BE2C (cell line): ENCODE data around the gene EHD2.
A peak's percentile ranks its signal among the peaks of the same experiment; 100 is the strongest.
"Not testable (repeated sequence)": the region's sequence is repeated elsewhere in the genome, so short reads cannot be mapped to it uniquely, and the experiment has no call there.

Experiments
- DNase-seq: peaks from one replicate; pipeline ENCODE4 v3.0.0-alpha.2; 2020
- H3K27me3 ChIP-seq: fragments of 250-450 bp; sonication (Bioruptor Pico); 2 replicates; pipeline ENCODE4 v1.5.1; 2020; ENCODE audit warnings: mild to moderate bottlenecking
- H3K36me3 ChIP-seq: fragments of 250-450 bp; sonication (Bioruptor Pico); 2 replicates; pipeline ENCODE4 v1.5.1; 2020; ENCODE audit warnings: mild to moderate bottlenecking
- H3K4me1 ChIP-seq: fragments of 250-450 bp; sonication (Bioruptor Pico); 2 replicates; pipeline ENCODE4 v1.5.1; 2020
- H3K4me3 ChIP-seq: 2 replicates; pipeline ENCODE4 v1.5.1; 2011; ENCODE audit warnings: low read depth, low read length
- H3K9me3 ChIP-seq: fragments of 250-450 bp; sonication (Bioruptor Pico); 2 replicates; pipeline ENCODE4 v1.5.1; 2020
- CTCF ChIP-seq: IDR thresholded peaks from 2 replicates; pipeline ENCODE4 v1.5.1; 2012; ENCODE audit warnings: mild to moderate bottlenecking, low read depth, low read length

Gene EHD2

DNA sequence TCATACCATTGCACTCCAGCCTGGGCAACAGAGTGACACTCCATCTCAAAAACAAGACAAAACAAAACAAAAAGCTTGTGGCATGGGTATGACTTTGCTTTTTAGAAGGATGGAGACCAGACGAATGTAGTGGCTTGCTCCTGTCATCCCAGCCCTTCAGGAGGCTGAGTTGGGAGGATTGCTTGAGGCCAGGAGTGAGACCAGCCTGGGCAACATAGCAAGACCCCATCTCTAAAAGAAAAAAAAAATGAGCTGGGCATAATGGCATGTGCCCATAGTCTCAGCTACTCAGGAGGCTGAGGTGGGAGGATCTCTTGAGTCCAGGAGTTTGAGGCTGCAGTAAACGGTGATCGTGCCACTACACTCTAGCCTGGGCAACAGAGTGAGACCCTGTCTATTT is 48.9 kb downstream of the EHD2 start:
- no peak for DNase-seq
- Histone ChIP-seq H3K4me3 (no peak overlapping the region), H3K9me3 (no peaks in the 10 kb centered on the region), H3K4me1 (no peaks in the 10 kb centered on the region), H3K27me3 (no peaks in the 10 kb centered on the region), H3K36me3 (peaks cover 19% of the 10 kb centered on the region)
- TF ChIP-seq CTCF = no peak

DNA sequence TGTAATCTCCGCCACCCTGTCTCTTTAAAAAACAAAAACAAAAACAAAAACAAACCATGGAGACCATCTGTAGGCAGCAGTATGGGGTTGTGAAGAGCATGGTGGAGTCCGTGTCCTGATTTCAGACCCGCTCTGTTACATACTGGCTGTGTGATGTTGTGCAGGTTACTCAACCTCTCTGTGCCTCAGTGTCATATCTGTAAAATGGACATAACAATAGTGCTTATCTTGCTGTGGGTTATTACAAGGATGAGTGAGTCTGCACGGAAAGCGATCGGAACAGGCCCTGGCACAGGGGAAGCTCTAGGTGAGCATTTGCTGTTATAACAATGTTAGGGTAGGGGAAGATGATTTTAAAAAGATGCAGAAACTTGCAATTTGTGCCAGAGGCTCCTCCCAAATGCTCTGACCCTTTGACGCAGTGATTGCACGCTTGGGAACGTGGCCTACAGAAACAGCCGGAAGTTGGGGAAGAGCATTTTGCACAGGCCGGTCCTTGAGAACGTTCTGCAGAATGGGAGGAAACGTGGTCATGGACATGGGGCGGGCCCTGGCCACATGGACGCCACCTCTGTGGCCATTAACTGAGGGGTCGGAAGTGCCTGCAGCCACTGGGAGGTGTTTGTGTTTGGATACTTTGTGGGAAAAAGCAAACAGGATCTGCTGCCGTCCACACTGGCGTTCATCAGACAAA is 49.5 kb downstream of the EHD2 start:
- Histone ChIP-seq H3K9me3 (no peaks in the 10 kb centered on the region), H3K36me3 (peaks cover 13% of the 10 kb centered on the region), H3K27me3 (no peaks in the 10 kb centered on the region), H3K4me1 (no peaks in the 10 kb centered on the region), H3K4me3 (no peak overlapping the region)
- no peak for TF ChIP-seq CTCF
- DNase-seq = no peak

DNA sequence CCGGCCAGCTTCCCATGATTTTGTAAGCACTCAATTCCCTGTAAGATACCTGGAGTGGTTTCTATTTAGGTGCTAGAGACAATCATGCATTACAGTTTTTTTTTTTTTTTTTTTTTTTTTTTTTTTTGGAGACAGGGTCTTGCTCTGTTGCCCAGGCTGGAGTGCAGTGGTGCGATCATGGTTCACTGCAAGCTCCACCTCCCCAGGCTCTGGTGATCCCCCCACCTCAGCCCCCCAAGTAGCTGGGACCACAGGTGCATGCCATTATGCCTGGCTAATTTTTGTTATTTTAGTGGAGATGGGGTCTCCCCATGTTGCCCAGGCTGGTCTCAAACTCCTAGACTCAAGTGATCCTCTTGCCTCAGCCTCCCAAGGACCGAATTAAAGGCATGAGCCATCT is 51.5 kb downstream of the EHD2 start:
- not testable (repeated sequence) for H3K4me3 ChIP-seq, H3K9me3 ChIP-seq, H3K4me1 ChIP-seq, H3K27me3 ChIP-seq, H3K36me3 ChIP-seq, DNase-seq

DNA sequence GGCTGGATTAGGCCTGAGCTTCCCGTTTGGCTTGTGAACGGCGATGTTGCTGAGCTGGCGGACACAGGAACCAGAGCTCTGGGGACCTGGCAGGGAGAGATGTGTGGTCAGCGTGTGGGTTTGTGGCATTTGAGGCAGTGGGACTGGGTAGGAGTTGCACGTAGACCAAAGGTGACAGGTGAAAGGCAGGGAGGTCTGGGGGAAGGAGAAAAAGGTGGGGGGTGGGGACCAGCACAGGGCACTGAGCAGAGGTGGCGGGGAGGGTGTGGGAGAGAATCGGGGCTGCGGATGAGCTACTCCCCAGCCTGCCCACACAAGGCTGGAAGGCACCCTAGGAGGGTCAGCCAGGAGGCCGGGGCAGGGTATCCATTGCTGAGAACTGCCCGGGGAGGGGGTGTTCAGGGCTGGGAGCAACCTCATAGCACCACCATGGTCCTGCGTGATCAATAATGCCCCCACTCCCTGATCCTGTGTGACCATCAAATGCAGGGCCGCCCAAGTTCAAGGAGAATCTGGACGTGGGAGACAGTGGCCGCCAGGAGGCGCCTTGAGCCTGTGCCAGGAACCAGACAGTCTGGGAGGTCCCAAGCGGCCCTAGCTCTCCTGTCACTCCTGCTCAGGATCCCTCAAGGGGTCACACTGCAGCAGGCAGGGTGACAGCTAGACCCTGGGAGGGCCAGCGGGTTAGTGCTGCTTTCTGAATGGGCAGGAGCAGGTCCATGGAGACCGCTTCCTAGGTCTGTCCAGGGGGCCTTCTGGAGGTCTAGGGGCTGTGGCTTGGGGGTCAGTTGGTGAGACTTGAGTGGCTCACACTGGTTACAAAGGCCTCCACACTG is 52.5 kb downstream of the EHD2 start:
- H3K4me1 ChIP-seq = no peaks in the 10 kb centered on the region
- DNase-seq = peak; percentile 88
- no peaks in the 10 kb centered on the region for H3K36me3 ChIP-seq
- H3K4me3 ChIP-seq = no peak overlapping the region
- H3K27me3 ChIP-seq = no peaks in the 10 kb centered on the region
- TF ChIP-seq CTCF = peak; percentile 93
- no peaks in the 10 kb centered on the region for H3K9me3 ChIP-seq

DNA sequence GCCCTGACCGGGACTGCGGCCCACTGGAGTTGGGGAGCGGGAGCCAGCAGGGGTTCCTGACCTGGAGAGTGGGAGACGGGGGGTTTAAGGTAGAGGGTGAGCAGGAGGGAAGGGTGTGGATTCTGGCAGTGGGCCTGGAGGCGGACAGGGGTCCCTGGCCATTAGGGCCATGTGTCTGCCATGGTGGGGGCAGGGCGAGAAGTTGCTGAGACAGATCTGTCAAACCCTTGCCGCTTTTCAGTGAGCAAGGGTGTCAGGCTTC is 53.1 kb downstream of the EHD2 start:
- H3K36me3 ChIP-seq = no peaks in the 10 kb centered on the region
- no peak for TF ChIP-seq CTCF
- DNase-seq = no peak
- no peaks in the 10 kb centered on the region for H3K9me3 ChIP-seq
- no peaks in the 10 kb centered on the region for H3K4me1 ChIP-seq
- H3K4me3 ChIP-seq = no peak overlapping the region
- H3K27me3 ChIP-seq = no peaks in the 10 kb centered on the region

DNA sequence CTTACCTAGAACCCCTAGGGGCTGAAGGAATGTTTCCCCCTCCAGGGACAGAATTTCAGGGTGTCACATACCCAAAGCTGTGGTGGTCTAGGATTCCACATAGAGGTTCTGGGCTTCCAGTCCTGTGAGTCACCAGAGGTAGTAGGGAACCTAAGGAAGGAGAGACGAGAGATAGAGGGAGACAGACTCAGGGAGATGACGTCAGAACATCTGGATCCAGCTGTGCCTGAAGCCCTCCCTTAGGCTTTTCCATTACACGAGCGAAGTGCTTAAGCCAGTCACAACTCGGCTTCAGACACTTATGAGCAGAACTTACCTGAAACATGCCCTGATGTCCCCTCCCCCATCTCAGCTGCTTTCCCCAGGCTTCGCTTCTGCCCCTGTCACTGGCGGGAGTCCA is 53.4 kb downstream of the EHD2 start:
- Histone ChIP-seq H3K4me3 (no peak overlapping the region), H3K9me3 (no peaks in the 10 kb centered on the region), H3K36me3 (no peaks in the 10 kb centered on the region), H3K27me3 (no peaks in the 10 kb centered on the region), H3K4me1 (no peaks in the 10 kb centered on the region)
- no peak for DNase-seq
- no peak for TF ChIP-seq CTCF
